HFFc6 (cell line): ENCODE results near the gene IMMP2L. TPM values are rescaled to one million over a fixed set of nuclear protein-coding genes. Genes with fewer than 3 reads are reported as not detected.

Experiments
- DNase-seq: peaks from one replicate; pipeline ENCODE4 v3.0.0-alpha.2; 2018
- H3K27ac Mint-ChIP-seq: 2 replicates; pipeline ENCODE4 v1.8.0; 2020; ENCODE audit warnings: mild to moderate bottlenecking, mixed read lengths
- H3K27me3 Mint-ChIP-seq: 2 replicates; pipeline ENCODE4 v1.8.0; 2021; ENCODE audit warnings: mild to moderate bottlenecking, moderate library complexity, mixed read lengths; ENCODE audit not compliant: insufficient read depth
- H3K36me3 Mint-ChIP-seq: 2 replicates; pipeline ENCODE4 v1.8.0; 2021; ENCODE audit warnings: low read depth, mixed read lengths
- H3K4me1 Mint-ChIP-seq: 2 replicates; pipeline ENCODE4 v1.8.0; 2020; ENCODE audit warnings: low read depth, mixed read lengths
- H3K4me3 Mint-ChIP-seq: 2 replicates; pipeline ENCODE4 v1.8.0; 2020; ENCODE audit warnings: mild to moderate bottlenecking, moderate library complexity, mixed read lengths
- H3K9me3 Mint-ChIP-seq: 2 replicates; pipeline ENCODE4 v1.8.0; 2020; ENCODE audit warnings: mild to moderate bottlenecking, mixed read lengths
- CTCF ChIP-seq: fragments of 200-600 bp; sonication (generic); IDR thresholded peaks from 2 replicates; pipeline ENCODE4 v1.5.0; 2021; ENCODE audit warnings: antibody characterized with exemption, mild to moderate bottlenecking
- total RNA-seq, 6 experiments: library from RNA; stranded (reverse); fragmentation: NEBNext Ultra II Directional; extraction: Animal tissue kit (Norgen Biotek cat#: 25700); gene quantifications; 2 replicates in 1 of 6; 3 replicates in 5 of 6; pipeline ENCODE4 v1.2.3, GENCODE V29; 2021

IMMP2L gene
- total RNA-seq, 6 experiments from 2014 or later: 7.2 to 13.6 (median 10.1) TPM

DNA sequence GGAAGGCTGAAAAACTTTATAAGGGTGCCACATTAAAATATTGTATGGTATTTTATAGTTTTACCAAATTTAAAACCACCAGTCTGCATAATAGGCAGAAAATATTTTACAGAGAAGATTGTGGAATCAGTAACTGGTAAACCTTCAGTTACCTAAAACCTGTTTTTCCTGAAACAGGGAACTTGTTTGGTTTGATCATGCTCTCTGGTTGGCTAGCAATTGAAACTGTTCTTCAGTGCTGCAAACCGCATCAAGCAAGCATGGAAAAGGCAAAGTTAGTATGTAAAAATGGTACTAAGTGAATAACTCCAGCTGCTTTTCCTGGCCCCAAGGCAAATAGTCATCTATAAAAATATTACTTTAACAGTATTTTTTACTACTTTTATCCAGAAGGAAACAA lies 788.2 kb downstream of the IMMP2L start:
- TF ChIP-seq CTCF: no peak
- Mint-ChIP-seq H3K36me3 (no peaks in the 10 kb centered on the region), H3K27ac (no peak overlapping the region; the same call in 1 of the 2 replicates), H3K4me1 (peaks cover 54% of the 10 kb centered on the region), H3K27me3 (no peaks in the 10 kb centered on the region), H3K4me3 (no peak overlapping the region), H3K9me3 (no peaks in the 10 kb centered on the region)
- DNase-seq: no peak

GRCh38 chr7:110772615-110773014 lies 789.7 kb downstream of the IMMP2L start:
- H3K27ac Mint-ChIP-seq: no peak overlapping the region
- H3K4me1 Mint-ChIP-seq: peaks cover 46% of the 10 kb centered on the region
- DNase-seq: no peak
- no peak for TF ChIP-seq CTCF
- H3K36me3 Mint-ChIP-seq: no peaks in the 10 kb centered on the region
- no peak overlapping the region for H3K4me3 Mint-ChIP-seq
- H3K27me3 Mint-ChIP-seq: no peaks in the 10 kb centered on the region
- no peaks in the 10 kb centered on the region for H3K9me3 Mint-ChIP-seq

DNA sequence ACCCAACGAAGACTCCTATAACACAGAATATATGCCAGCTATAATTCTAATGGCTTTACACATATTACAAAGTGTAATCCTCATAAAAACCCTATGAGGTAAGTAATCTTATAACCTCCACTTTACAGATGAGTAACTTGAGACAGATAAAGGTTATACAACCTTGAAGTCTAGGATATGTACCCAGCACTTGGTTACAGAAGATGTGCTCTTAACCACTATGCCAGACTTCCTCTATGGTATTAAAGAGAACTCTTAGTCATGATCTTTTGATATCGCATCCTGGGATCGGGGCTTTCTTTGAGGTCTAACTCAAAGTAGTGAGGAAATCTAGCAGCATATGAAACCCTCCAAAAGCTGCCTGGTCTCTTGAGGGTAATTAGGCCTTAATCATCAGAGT lies 790.6 kb downstream of the IMMP2L start:
- DNase-seq: no peak
- no peaks in the 10 kb centered on the region for H3K9me3 Mint-ChIP-seq
- peaks cover 37% of the 10 kb centered on the region for H3K4me1 Mint-ChIP-seq
- H3K27ac Mint-ChIP-seq: no peak overlapping the region
- no peaks in the 10 kb centered on the region for H3K27me3 Mint-ChIP-seq
- H3K36me3 Mint-ChIP-seq: no peaks in the 10 kb centered on the region
- TF ChIP-seq CTCF: no peak
- H3K4me3 Mint-ChIP-seq: no peak overlapping the region

GRCh38 chr7:110767550-110768110 lies 794.7 kb downstream of the IMMP2L start:
- no peaks in the 10 kb centered on the region for H3K36me3 Mint-ChIP-seq
- no peak overlapping the region for H3K27ac Mint-ChIP-seq
- no peak for TF ChIP-seq CTCF
- H3K9me3 Mint-ChIP-seq: no peaks in the 10 kb centered on the region
- DNase-seq: no peak
- no peak overlapping the region for H3K4me3 Mint-ChIP-seq
- H3K27me3 Mint-ChIP-seq: no peaks in the 10 kb centered on the region
- H3K4me1 Mint-ChIP-seq: no peaks in the 10 kb centered on the region; the same call in 1 of the 2 replicates

DNA sequence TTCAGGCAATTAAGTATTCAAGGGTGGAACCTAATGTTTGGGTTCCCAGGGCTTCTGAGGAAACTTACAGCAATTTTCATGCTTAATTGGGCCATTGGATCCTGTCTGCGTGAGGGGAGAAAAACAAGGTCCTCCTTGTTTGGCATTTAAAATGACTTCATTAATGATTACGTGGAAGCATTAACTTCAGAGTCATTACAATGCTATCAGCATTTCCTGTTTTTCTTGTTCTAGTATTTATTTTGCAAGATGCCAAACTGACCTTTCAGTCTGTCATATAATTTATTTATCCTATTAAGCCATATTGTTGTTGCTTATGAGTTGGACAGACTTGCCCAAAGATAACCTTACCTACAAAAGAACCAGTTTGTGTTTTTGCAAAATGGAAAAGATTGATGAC lies 795.4 kb downstream of the IMMP2L start:
- Mint-ChIP-seq H3K27me3 (no peaks in the 10 kb centered on the region), H3K36me3 (no peaks in the 10 kb centered on the region), H3K4me3 (no peak overlapping the region), H3K27ac (no peak overlapping the region), H3K4me1 (no peaks in the 10 kb centered on the region; the same call in 1 of the 2 replicates), H3K9me3 (no peaks in the 10 kb centered on the region)
- no peak for TF ChIP-seq CTCF
- no peak for DNase-seq

DNA sequence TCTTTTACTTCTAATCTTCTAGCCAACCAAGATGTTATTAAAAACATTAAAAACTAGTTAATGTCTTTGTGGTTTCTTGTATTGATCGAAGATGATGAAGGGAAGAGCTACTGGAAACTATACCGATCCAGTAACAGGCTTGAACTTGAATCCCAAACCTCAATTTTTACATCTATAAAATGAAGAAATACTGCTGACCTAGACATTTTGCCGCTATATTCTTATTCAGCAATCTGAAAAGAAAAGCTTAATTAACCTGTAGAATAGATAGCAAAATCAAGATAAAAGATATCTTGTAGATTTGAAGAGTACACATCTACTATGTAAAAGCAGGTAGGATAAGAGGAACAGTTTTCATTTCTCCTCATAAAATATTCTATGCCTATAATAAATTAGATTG lies 797.4 kb downstream of the IMMP2L start:
- Mint-ChIP-seq H3K9me3 (no peaks in the 10 kb centered on the region), H3K27ac (no peak overlapping the region), H3K4me3 (no peak overlapping the region), H3K27me3 (no peaks in the 10 kb centered on the region), H3K36me3 (no peaks in the 10 kb centered on the region), H3K4me1 (no peaks in the 10 kb centered on the region; the same call in 1 of the 2 replicates)
- no peak for DNase-seq
- TF ChIP-seq CTCF: no peak
